Measurements from ENCODE around the gene COQ10A.
"Not testable (repeated sequence)": the region's sequence is repeated elsewhere in the genome, so short reads cannot be mapped to it uniquely, and the experiment has no call there.

Gene COQ10A

GRCh38 chr12:56280849-56281248 is 14.1 kb downstream of the COQ10A start:
- no peak overlapping the region for H3K4me3 ChIP-seq (ENCODE audit: low read depth, low read length)
- TF ChIP-seq CTCF (IDR thresholded peaks at IDR 0.05; ENCODE audit: low read depth, low read length) = no peak

- TF ChIP-seq CTCF (IDR thresholded peaks at IDR 0.05; ENCODE audit: low read depth, low read length) = no peak
Observed at GRCh38 chr12:56282030-56282429, 15.3 kb downstream of the COQ10A start.

GRCh38 chr12:56282579-56282978 is 15.8 kb downstream of the COQ10A start:
- TF ChIP-seq CTCF (IDR thresholded peaks at IDR 0.05; ENCODE audit: low read depth, low read length) = no peak
- no peak overlapping the region for H3K4me3 ChIP-seq (ENCODE audit: low read depth, low read length)

More at GRCh38 chr12:56282030-56282429, 15.3 kb downstream of the COQ10A start:
- H3K4me3 ChIP-seq (ENCODE audit: low read depth, low read length) = no peak overlapping the region

- H3K4me3 ChIP-seq (ENCODE audit: low read depth, low read length) = not testable (repeated sequence)
Observed at GRCh38 chr12:56284263-56284662, 17.5 kb downstream of the COQ10A start.

- no peak for TF ChIP-seq CTCF (IDR thresholded peaks at IDR 0.05; ENCODE audit: low read depth, low read length)
- no peak overlapping the region for H3K4me3 ChIP-seq (ENCODE audit: low read depth, low read length)
Observed at GRCh38 chr12:56286044-56286830, 19.5 kb downstream of the COQ10A start.

- TF ChIP-seq CTCF (IDR thresholded peaks at IDR 0.05; ENCODE audit: low read depth, low read length) = no peak
Observed at GRCh38 chr12:56288705-56289387, 22.1 kb downstream of the COQ10A start.

GRCh38 chr12:56293795-56294194 is 27.1 kb downstream of the COQ10A start:
- no peak for TF ChIP-seq CTCF (IDR thresholded peaks at IDR 0.05; ENCODE audit: low read depth, low read length)
- no peak overlapping the region for H3K4me3 ChIP-seq (ENCODE audit: low read depth, low read length)

More at GRCh38 chr12:56288705-56289387, 22.1 kb downstream of the COQ10A start:
- no peak overlapping the region for H3K4me3 ChIP-seq (ENCODE audit: low read depth, low read length)
